ENCODE results near the gene TMTC2.

- TF ChIP-seq CTCF (IDR thresholded peaks at IDR 0.05; ENCODE audit: low read length) (no peak), EZH2 (IDR thresholded peaks at IDR 0.05; ENCODE audit: borderline replicate concordance, low read length) (no peak)
Measured at GRCh38 chr12:82817368-82817767, 130.7 kb downstream of the TMTC2 start.
